ENCODE data around the gene PCYOX1L. TPM values are rescaled to one million over a fixed set of nuclear protein-coding genes. Genes with fewer than 3 reads are reported as not detected.

PCYOX1L gene
- total and polyA plus RNA-seq, 2 of the 8 experiments (the other 6 are each of a cell fraction or from before 2014, with no cell fraction given), result 6.8 to 17.2 TPM

DNA sequence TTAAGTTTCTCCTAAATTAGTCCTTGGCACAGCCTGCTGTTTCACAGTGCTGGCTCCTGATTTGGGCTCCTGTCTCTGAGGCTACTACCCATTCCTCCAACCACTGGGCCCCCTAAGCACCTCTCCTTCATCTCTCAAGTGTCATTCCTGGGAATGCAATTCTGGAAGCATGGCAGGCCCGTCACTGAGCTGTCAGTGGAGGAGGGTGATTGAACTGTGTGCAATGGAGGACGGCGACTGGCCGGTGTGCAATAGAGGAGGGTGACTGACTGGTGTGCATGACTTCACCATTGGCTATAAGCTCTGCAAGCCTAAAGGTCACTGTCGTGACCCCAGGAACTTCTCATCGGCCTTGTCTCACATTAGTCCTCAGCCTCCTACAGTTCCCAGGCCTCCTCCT is 33.7 kb downstream of the PCYOX1L start:
- no peak overlapping the region for H3K18ac ChIP-seq (ENCODE audit: extremely low read depth, low read length)
- no peaks in the 10 kb centered on the region for H4K20me1 ChIP-seq (replicated peaks in 1 of 2; ENCODE audit: control insufficient read depth in 1 of 2, insufficient read depth in 2 of 2, low read length in 2 of 2)
- no peak overlapping the region for H2BK5ac ChIP-seq (ENCODE audit: low read depth, low read length)
- H3K27me3 ChIP-seq (replicated peaks in 1 of 4; ENCODE audit: control insufficient read depth in 3 of 4, extremely low read depth in 1 of 4, insufficient read depth in 3 of 4, low read length in 3 of 4), result no peaks in the 10 kb centered on the region; a peak in 1 of 7 replicates
- H4K8ac ChIP-seq (ENCODE audit: extremely low read depth, insufficient read depth, low read length), result no peak overlapping the region
- 93% methylated on average over 6 of the region's 6 CpGs; no CpG with 5 or more reads in 1 of the 2 experiments for WGBS, 2 experiments (ENCODE audit: extremely low coverage in 1 of 2, insufficient coverage in 1 of 2, insufficient read length in 1 of 2, insufficient replicate concordance in 2 of 2, low coverage in 1 of 2, low lambda C conversion rate in 2 of 2, missing lambda C conversion rate in 1 of 2)
- H3K27ac ChIP-seq (ENCODE audit: low read depth, low read length), result no peak overlapping the region
- no peak overlapping the region for H3K4ac ChIP-seq (replicated peaks; ENCODE audit: insufficient read length, low read depth, low read length)
- H3K23ac ChIP-seq (ENCODE audit: insufficient read length), result no peak overlapping the region
- H3K79me1 ChIP-seq (ENCODE audit: low read depth, low read length), result no peaks in the 10 kb centered on the region
- no peak overlapping the region for H2BK12ac ChIP-seq (ENCODE audit: low read depth, low read length)
- no peak overlapping the region for H3K9ac ChIP-seq (replicated peaks in 1 of 4; ENCODE audit: extremely low read depth in 1 of 4, low read depth in 3 of 4, low read length in 3 of 4)
- no peaks in the 10 kb centered on the region for H3K79me2 ChIP-seq (ENCODE audit: control insufficient read depth in 1 of 2, insufficient read depth in 2 of 2, low read length in 2 of 2)
- no peak overlapping the region for H2AFZ ChIP-seq (ENCODE audit: low read length)
- no peak overlapping the region for H2BK120ac ChIP-seq (replicated peaks; ENCODE audit: low read depth, low read length)
- H2BK20ac ChIP-seq (ENCODE audit: low read length), result no peak overlapping the region
- H2BK15ac ChIP-seq (ENCODE audit: low read length), result no peak overlapping the region
- no peak overlapping the region for H3K4me3 ChIP-seq (ENCODE audit: extremely low read depth in 1 of 4, insufficient read depth in 2 of 4, low read depth in 3 of 4, low read length in 4 of 4)
- H4K5ac ChIP-seq (ENCODE audit: insufficient read length, low read depth, low read length), result no peak overlapping the region
- FAIRE-seq (no peak), DNase-seq (ENCODE audit: low read depth in 1 of 2, low spot score in 2 of 2) (no peak)
- no peaks in the 10 kb centered on the region for H3K36me3 ChIP-seq (ENCODE audit: control insufficient read depth in 2 of 4, insufficient read depth in 4 of 4, low read length in 3 of 4)
- no peaks in the 10 kb centered on the region for H3K9me3 ChIP-seq (ENCODE audit: insufficient read depth in 2 of 2, low read depth in 1 of 2, low read length in 1 of 2)
- peaks cover 2% of the 10 kb centered on the region; the same call in 1 of the 2 replicates for H3K23me2 ChIP-seq (ENCODE audit: low read depth, low read length)
- TF ChIP-seq EP300 (IDR thresholded peaks at IDR 0.05; ENCODE audit: borderline replicate concordance in 1 of 2, low read depth in 2 of 2, low read length in 2 of 2) (no peak), TAF1 (IDR thresholded peaks at IDR 0.05; ENCODE audit: low read depth, low read length) (no peak), EZH2 (IDR thresholded peaks at IDR 0.05; ENCODE audit: low read depth, low read length, severe bottlenecking) (no peak), YY1 (IDR thresholded peaks at IDR 0.05; ENCODE audit: low read depth, low read length) (no peak), GABPA (IDR thresholded peaks at IDR 0.05; ENCODE audit: borderline replicate concordance, insufficient read depth, low read length) (no peak), SUZ12 (IDR thresholded peaks at IDR 0.05; ENCODE audit: low read length) (no peak), NRF1 (IDR thresholded peaks at IDR 0.05; ENCODE audit: low read depth, low read length) (no peak), CREB1 (IDR thresholded peaks at IDR 0.05) (no peak)
- no peaks in the 10 kb centered on the region for H3K4me1 ChIP-seq (replicated peaks in 1 of 4; ENCODE audit: control insufficient read depth in 3 of 4, insufficient read depth in 4 of 4, low read length in 3 of 4)
- no peak overlapping the region for H3K56ac ChIP-seq (replicated peaks; ENCODE audit: insufficient read length, low read depth, low read length)
- no peak overlapping the region for H2AK5ac ChIP-seq (ENCODE audit: low read depth, low read length)
- no peak overlapping the region for H3K14ac ChIP-seq (ENCODE audit: insufficient read length)
- no peak overlapping the region for H4K91ac ChIP-seq (replicated peaks; ENCODE audit: insufficient read length, low read length)
- H3K4me2 ChIP-seq (ENCODE audit: insufficient read depth in 1 of 2, low read depth in 2 of 2, low read length in 2 of 2), result no peak overlapping the region
- ChIA-PET POLR2A (ENCODE audit: partially characterized antibody) (no interaction called here), CTCF (ENCODE audit: partially characterized antibody) (interaction anchor here (46.1 kb wide), 1 partner anchor 47 kb away, joined by 1310 read pairs; no protein-coding TSS in a partner anchor)
